H1 (cell line): ENCODE measurements around the gene SPDEF. TPM values are rescaled to one million over a fixed set of nuclear protein-coding genes. Genes with fewer than 3 reads are reported as not detected.

ENCODE experiments used
- CTCF ChIA-PET: fragments of 300-600 bp; sonication (Branson Sonifier 250); formaldehyde crosslinking; loops from one replicate; lab custom pipeline; 2021; ENCODE audit not compliant: partially characterized antibody; lab: Charles Lee
- POLR2A ChIA-PET: fragments of 300-600 bp; sonication (Branson Sonifier 250); formaldehyde crosslinking; loops from one replicate; lab custom pipeline; 2021; ENCODE audit warnings: inconsistent platforms; ENCODE audit not compliant: partially characterized antibody; lab: Charles Lee
- DNase-seq, 2 experiments: peaks; one replicate each; pipeline versions ENCODE4 v3.0.0 to v3.0.0-alpha.2; 2010 to 2022; ENCODE audit warnings: low spot score in 2 of 2, low read depth in 1 of 2, mixed read lengths in 1 of 2
- FAIRE-seq: peaks from 2 replicates; lab custom pipeline; 2011; peaks lifted over from hg19 to GRCh38; lab: Jason Lieb, UNC
- H2AFZ ChIP-seq: 2 replicates; pipeline ENCODE4 v1.8.1; 2012; ENCODE audit warnings: low read length, inconsistent platforms
- H2AK5ac ChIP-seq: 2 replicates; pipeline ENCODE4 v1.6.1; 2013; ENCODE audit warnings: low read depth, low read length
- H2BK120ac ChIP-seq: replicated peaks from 2 replicates; pipeline ENCODE3; 2013; ENCODE audit warnings: low read depth, low read length, inconsistent platforms
- H2BK12ac ChIP-seq: 2 replicates; pipeline ENCODE4 v1.6.1; 2013; ENCODE audit warnings: low read depth, low read length
- H2BK15ac ChIP-seq: 2 replicates; pipeline ENCODE4 v1.6.1; 2013; ENCODE audit warnings: low read length
- H2BK20ac ChIP-seq: 2 replicates; pipeline ENCODE4 v1.6.1; 2013; ENCODE audit warnings: low read length
- H2BK5ac ChIP-seq: 2 replicates; pipeline ENCODE4 v1.6.1; 2013; ENCODE audit warnings: low read depth, low read length
- H3K14ac ChIP-seq: 2 replicates; pipeline ENCODE4 v1.6.1; 2013; ENCODE audit warnings: inconsistent platforms; ENCODE audit not compliant: insufficient read length
- H3K18ac ChIP-seq: 2 replicates; pipeline ENCODE4 v1.6.1; 2013; ENCODE audit warnings: low read length; ENCODE audit errors: extremely low read depth
- H3K23ac ChIP-seq: 2 replicates; pipeline ENCODE4 v1.6.1; 2013; ENCODE audit warnings: inconsistent platforms; ENCODE audit not compliant: insufficient read length
- H3K23me2 ChIP-seq: 2 replicates; pipeline ENCODE4 v1.6.1; 2013; ENCODE audit warnings: low read depth, low read length
- H3K27ac ChIP-seq: 2 replicates; pipeline ENCODE4 v1.6.1; 2011; ENCODE audit warnings: low read depth, low read length, inconsistent platforms
- H3K27me3 ChIP-seq, 4 experiments: replicated peaks in 1 of 4; 1 replicate in 1 of 4; 2 replicates in 3 of 4; pipeline versions ENCODE4 v1.6.1 to v1.8.1; 2011 to 2013; ENCODE audit warnings: low read length in 3 of 4, mild to moderate bottlenecking in 3 of 4, inconsistent platforms in 2 of 4, mixed read lengths in 2 of 4, moderate library complexity in 1 of 4; ENCODE audit not compliant: control insufficient read depth in 3 of 4, insufficient read depth in 3 of 4; ENCODE audit errors: extremely low read depth in 1 of 4
- H3K36me3 ChIP-seq, 4 experiments: 2 replicates each; pipeline versions ENCODE4 v1.6.1 to v1.8.1; 2011 to 2013; ENCODE audit warnings: mild to moderate bottlenecking in 4 of 4, low read length in 3 of 4, moderate library complexity in 2 of 4, control low read depth in 1 of 4, inconsistent platforms in 1 of 4; ENCODE audit not compliant: insufficient read depth in 4 of 4, control insufficient read depth in 2 of 4
- H3K4ac ChIP-seq: replicated peaks from 2 replicates; pipeline ENCODE3; 2013; ENCODE audit warnings: low read length, low read depth, mixed read lengths, inconsistent platforms; ENCODE audit not compliant: insufficient read length
- H3K4me1 ChIP-seq, 4 experiments: replicated peaks in 1 of 4; 1 replicate in 1 of 4; 2 replicates in 3 of 4; pipeline versions ENCODE4 v1.6.1 to v1.8.1; 2011 to 2013; ENCODE audit warnings: low read length in 3 of 4, inconsistent platforms in 2 of 4, mixed read lengths in 1 of 4; ENCODE audit not compliant: insufficient read depth in 4 of 4, control insufficient read depth in 3 of 4
- H3K4me2 ChIP-seq, 2 experiments: 2 replicates each; pipeline versions ENCODE4 v1.6.1 to v1.8.1; 2011 to 2013; ENCODE audit warnings: low read depth in 2 of 2, low read length in 2 of 2, control low read depth in 1 of 2, inconsistent platforms in 1 of 2, mild to moderate bottlenecking in 1 of 2; ENCODE audit not compliant: insufficient read depth in 1 of 2
- H3K4me3 ChIP-seq, 4 experiments: fragments of 200-600, 300-600 bp in 1 of 4; sonication (generic), shearing (Covaris generic), sonication (Bioruptor Twin) in 1 of 4; 2 replicates each; pipeline versions ENCODE4 v1.5.1 to v1.8.1; 2011 to 2016; ENCODE audit warnings: low read length in 4 of 4, low read depth in 3 of 4, control low read depth in 2 of 4, inconsistent platforms in 2 of 4, mild to moderate bottlenecking in 2 of 4, mixed read lengths in 1 of 4, moderate library complexity in 1 of 4; ENCODE audit not compliant: insufficient read depth in 2 of 4; ENCODE audit errors: extremely low read depth in 1 of 4
- H3K56ac ChIP-seq: replicated peaks from 2 replicates; pipeline ENCODE3; 2013; ENCODE audit warnings: low read depth, mild to moderate bottlenecking, mixed read lengths, low read length, inconsistent platforms; ENCODE audit not compliant: insufficient read length
- H3K79me1 ChIP-seq: 2 replicates; pipeline ENCODE4 v1.6.1; 2013; ENCODE audit warnings: low read depth, low read length, control low read depth
- H3K79me2 ChIP-seq, 2 experiments: 2 replicates each; pipeline versions ENCODE4 v1.6.1 to v1.8.1; 2012 to 2013; ENCODE audit warnings: low read length in 2 of 2, mild to moderate bottlenecking in 2 of 2, inconsistent platforms in 1 of 2; ENCODE audit not compliant: insufficient read depth in 2 of 2, control insufficient read depth in 1 of 2
- H3K9ac ChIP-seq, 4 experiments: replicated peaks in 1 of 4; 1 replicate in 1 of 4; 2 replicates in 3 of 4; pipeline versions ENCODE4 v1.6.1 to v1.8.1; 2011 to 2013; ENCODE audit warnings: low read depth in 3 of 4, low read length in 3 of 4, control low read depth in 2 of 4, mild to moderate bottlenecking in 2 of 4, moderate library complexity in 2 of 4, inconsistent platforms in 1 of 4; ENCODE audit errors: extremely low read depth in 1 of 4
- H3K9me3 ChIP-seq, 2 experiments: 2 replicates each; pipeline versions ENCODE4 v1.6.1 to v1.8.1; 2012 to 2013; ENCODE audit warnings: mild to moderate bottlenecking in 2 of 2, moderate library complexity in 2 of 2, control low read depth in 1 of 2, inconsistent platforms in 1 of 2, low read depth in 1 of 2, low read length in 1 of 2, mixed read lengths in 1 of 2; ENCODE audit not compliant: insufficient read depth in 2 of 2
- H4K20me1 ChIP-seq, 2 experiments: replicated peaks in 1 of 2; 2 replicates each; pipeline versions ENCODE3 to v1.8.1; 2011 to 2013; ENCODE audit warnings: inconsistent platforms in 2 of 2, low read length in 2 of 2, mild to moderate bottlenecking in 1 of 2; ENCODE audit not compliant: insufficient read depth in 2 of 2, control insufficient read depth in 1 of 2
- H4K5ac ChIP-seq: 2 replicates; pipeline ENCODE4 v1.6.1; 2013; ENCODE audit warnings: low read length, low read depth, mixed read lengths, inconsistent platforms; ENCODE audit not compliant: insufficient read length
- H4K8ac ChIP-seq: 2 replicates; pipeline ENCODE4 v1.8.0; 2013; ENCODE audit warnings: mild to moderate bottlenecking, moderate library complexity, low read length, inconsistent platforms; ENCODE audit not compliant: insufficient read depth; ENCODE audit errors: extremely low read depth
- H4K91ac ChIP-seq: replicated peaks from 2 replicates; pipeline ENCODE3; 2013; ENCODE audit warnings: low read length, mixed read lengths, inconsistent platforms; ENCODE audit not compliant: insufficient read length
- ATF2 ChIP-seq: IDR thresholded peaks from 2 replicates; pipeline ENCODE4 v1.6.1; 2012; ENCODE audit warnings: low read length, inconsistent platforms
- ATF3 ChIP-seq: IDR thresholded peaks from 2 replicates; pipeline ENCODE4 v1.6.1; 2011; ENCODE audit warnings: low read depth, mild to moderate bottlenecking, low read length; ENCODE audit not compliant: insufficient read depth
- EGR1 ChIP-seq: IDR thresholded peaks from 2 replicates; pipeline ENCODE4 v1.6.1; 2011; ENCODE audit warnings: low read depth, low read length, borderline replicate concordance
- NANOG ChIP-seq: IDR thresholded peaks from 2 replicates; pipeline ENCODE4 v1.6.1; 2011; ENCODE audit warnings: low read length, low read depth, mild to moderate bottlenecking, inconsistent platforms; ENCODE audit not compliant: insufficient read depth, poor library complexity, severe bottlenecking
- PHF8 ChIP-seq: fragments of 200-600 bp; sonication (generic); conservative IDR thresholded peaks from 2 replicates; pipeline ENCODE4 v1.7.1; 2012; ENCODE audit warnings: low read depth, mild to moderate bottlenecking, inconsistent platforms, low read length, moderate library complexity
- POLR2A ChIP-seq, 2 experiments: IDR thresholded peaks; 1 replicate in 1 of 2; 2 replicates in 1 of 2; pipeline ENCODE4 v1.6.1; 2011; ENCODE audit warnings: low read depth in 2 of 2, low read length in 2 of 2, mild to moderate bottlenecking in 2 of 2; ENCODE audit errors: control extremely low read depth in 1 of 2
- SRF ChIP-seq: IDR thresholded peaks from 2 replicates; pipeline ENCODE4 v1.6.1; 2011; ENCODE audit warnings: mild to moderate bottlenecking, low read depth, low read length, moderate library complexity
- TBP ChIP-seq: IDR thresholded peaks from 2 replicates; pipeline ENCODE4 v1.6.1; 2011; ENCODE audit warnings: low read depth, low read length, improper control_type of control experiment
- TCF12 ChIP-seq: IDR thresholded peaks from 2 replicates; pipeline ENCODE4 v1.6.1; 2011; ENCODE audit warnings: low read depth, mild to moderate bottlenecking, low read length
- USF2 ChIP-seq: IDR thresholded peaks from 2 replicates; pipeline ENCODE4 v1.6.1; 2011; ENCODE audit warnings: low read length, improper control_type of control experiment
- WGBS, 2 experiments: shearing (Covaris generic) in 1 of 2; methylation state at CpG; one replicate each; pipeline versions ENCODE4 v1.1.6 to v1.1.7; 2013 to 2015; ENCODE audit warnings: low lambda C conversion rate in 2 of 2, mixed read lengths in 2 of 2, inconsistent platforms in 1 of 2, low coverage in 1 of 2, missing lambda C conversion rate in 1 of 2; ENCODE audit not compliant: insufficient replicate concordance in 2 of 2, insufficient coverage in 1 of 2, insufficient read length in 1 of 2; ENCODE audit errors: extremely low coverage in 1 of 2, missing lambda C conversion rate in 1 of 2; 5-methylcytosine and 5-hydroxymethylcytosine counted together
- polyA plus RNA-seq, 7 experiments: library from polyadenylated mRNA; depleted of rRNA in 3 of 7; stranded (reverse) in 5 of 7; unstranded in 2 of 7; fragments of >200 nt in 5 of 7; fragments of 200-250 nt in 2 of 7; gene quantifications; 1 replicate in 5 of 7; 2 replicates in 1 of 7; 4 replicates in 1 of 7; pipeline versions ENCODE4 v1.2.1 to v1.2.3, GENCODE V29; 2011 to 2013; ENCODE audit warnings: missing spikeins in 2 of 7, mixed read lengths in 2 of 7
- total RNA-seq: library from RNA; stranded (reverse); fragmentation: NEBNext Ultra II Directional; extraction: Animal tissue kit (Norgen Biotek cat#: 25700); gene quantifications from 2 replicates; pipeline ENCODE4 v1.2.1, GENCODE V29; 2021

The SPDEF gene
- total and polyA plus RNA-seq, 2 of the 8 experiments (the other 6 are each of a cell fraction or from before 2014, with no cell fraction given), result 0.15 to 0.30 TPM

GRCh38 chr6:34494973-34495372 is 61.2 kb downstream of the SPDEF start:
- no peak overlapping the region for H2AK5ac ChIP-seq
- H3K23ac ChIP-seq, result no peak overlapping the region
- no peak overlapping the region for H3K56ac ChIP-seq
- WGBS, 2 experiments, result 86% methylated on average over 3 of the region's 3 CpGs; no CpG with 5 or more reads in 1 of the 2 experiments
- no peak overlapping the region for H2BK15ac ChIP-seq
- H3K23me2 ChIP-seq, result no peaks in the 10 kb centered on the region
- H3K4me3 ChIP-seq, result no peak overlapping the region
- no peak overlapping the region for H2BK20ac ChIP-seq
- DNase-seq (no peak), FAIRE-seq (no peak)
- no peaks in the 10 kb centered on the region for H3K79me1 ChIP-seq
- no peak overlapping the region for H2BK12ac ChIP-seq
- no peak overlapping the region for H2AFZ ChIP-seq
- H3K79me2 ChIP-seq, result no peaks in the 10 kb centered on the region
- no peak overlapping the region for H4K5ac ChIP-seq
- H3K18ac ChIP-seq, result no peak overlapping the region
- H3K4me2 ChIP-seq, result no peak overlapping the region
- H3K14ac ChIP-seq, result no peak overlapping the region
- POLR2A ChIA-PET, result interaction anchor here (1.9 kb wide), 1 partner anchor 258 kb away, joined by 6 read pairs; the partner anchor contains the start of gene HMGA1
- CTCF ChIA-PET, result interaction anchor here (1.3 kb wide), 1 partner anchor 16 kb away, joined by 3 read pairs; no protein-coding TSS in a partner anchor
- H3K4ac ChIP-seq, result no peak overlapping the region
- no peak overlapping the region for H2BK120ac ChIP-seq
- no peak overlapping the region for H4K91ac ChIP-seq
- peaks cover 0 to 5% of the 10 kb centered on the region in 2 experiments; a peak in 3 of 4 replicates for H3K9me3 ChIP-seq
- no peak overlapping the region for H3K9ac ChIP-seq
- peaks cover 0 to 7% (median 0%) of the 10 kb centered on the region in 4 experiments; a peak in 1 of 7 replicates for H3K4me1 ChIP-seq
- no peaks in the 10 kb centered on the region for H3K36me3 ChIP-seq
- H4K20me1 ChIP-seq, result no peaks in the 10 kb centered on the region
- H4K8ac ChIP-seq, result no peak overlapping the region
- no peak overlapping the region for H2BK5ac ChIP-seq
- no peak overlapping the region for H3K27ac ChIP-seq
- H3K27me3 ChIP-seq, result no peaks in the 10 kb centered on the region; a peak in 1 of 7 replicates
- TF ChIP-seq POLR2A (IDR thresholded peaks at IDR 0.05; ENCODE audit: control extremely low read depth in 1 of 2, low read depth in 2 of 2, low read length in 2 of 2), result no peak
- no peak for TF ChIP-seq ATF2
- no peak for TF ChIP-seq NANOG
- TF ChIP-seq TCF12, result no peak
- no peak for TF ChIP-seq SRF
- no peak for TF ChIP-seq TBP
- TF ChIP-seq EGR1, result no peak
- TF ChIP-seq ATF3, result no peak
- TF ChIP-seq USF2, result no peak
- no peak for TF ChIP-seq PHF8
